GM19239 (cell line): ENCODE measurements around the gene AP3D1.
A peak's percentile ranks its signal among the peaks of the same experiment; 100 is the strongest.
"Not testable (repeated sequence)": the region's sequence is repeated elsewhere in the genome, so short reads cannot be mapped to it uniquely, and the experiment has no call there.

Source experiments
- DNase-seq: peaks from one replicate; pipeline ENCODE4 v3.0.0; 2011; ENCODE audit warnings: low spot score; ENCODE audit not compliant: insufficient read length
- FAIRE-seq: peaks from 2 replicates; lab custom pipeline; 2011; peaks lifted over from hg19 to GRCh38; lab: Jason Lieb, UNC

The AP3D1 gene

DNA sequence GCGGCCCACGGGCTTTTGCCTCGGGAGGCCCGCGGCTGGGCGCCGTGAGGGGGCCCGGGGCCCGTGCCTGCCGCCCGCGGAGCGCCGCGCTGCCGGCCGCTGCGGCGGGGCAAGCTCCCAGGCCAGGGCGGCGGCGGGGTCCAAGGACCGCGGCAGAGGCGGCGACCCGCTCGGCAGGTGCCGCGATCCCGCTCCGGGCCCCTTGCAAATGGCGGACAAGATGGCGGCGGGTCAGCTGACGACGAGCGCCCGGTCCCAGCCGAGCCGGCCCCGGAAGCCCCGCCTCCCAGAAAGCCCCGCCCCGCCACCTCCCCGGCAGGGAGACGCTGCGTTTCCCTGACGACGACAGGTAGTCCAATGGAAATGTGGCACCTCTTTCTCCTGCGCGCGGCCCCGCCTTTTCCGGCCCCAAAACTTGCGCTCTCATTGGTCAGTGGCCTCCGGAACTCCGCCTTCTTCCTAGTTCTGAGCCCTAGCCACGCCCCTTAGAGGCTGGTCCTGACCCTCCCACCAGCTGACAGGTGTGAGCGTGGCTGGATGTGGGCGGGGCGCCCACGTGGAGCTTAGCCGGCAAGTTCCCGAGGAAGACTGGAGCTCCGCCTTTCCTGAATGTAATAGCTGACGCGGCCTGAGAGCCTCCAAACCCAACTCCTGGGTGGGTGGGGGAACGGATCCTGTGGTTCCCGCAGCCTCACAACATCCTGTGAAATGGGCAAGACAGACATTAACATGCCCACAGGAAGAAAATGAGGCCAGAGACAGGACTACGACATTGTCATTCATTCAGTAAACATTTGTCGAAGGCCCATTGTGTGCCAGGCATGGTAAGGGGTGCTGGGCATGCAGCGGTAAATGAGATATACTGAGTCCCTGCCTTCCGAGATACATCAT is at the start of gene AP3D1:
AP3D1 (minus strand) TSS at position 228 of the 891 bp plus-strand sequence. CDS start 232 bp downstream, outside the sequence.
- DNase-seq (peak; percentile 99), FAIRE-seq (peak; percentile 97)

GRCh38 chr19:2200624-2201294 is 49.4 kb upstream of the AP3D1 start:
- not testable (repeated sequence) for FAIRE-seq, DNase-seq

DNA sequence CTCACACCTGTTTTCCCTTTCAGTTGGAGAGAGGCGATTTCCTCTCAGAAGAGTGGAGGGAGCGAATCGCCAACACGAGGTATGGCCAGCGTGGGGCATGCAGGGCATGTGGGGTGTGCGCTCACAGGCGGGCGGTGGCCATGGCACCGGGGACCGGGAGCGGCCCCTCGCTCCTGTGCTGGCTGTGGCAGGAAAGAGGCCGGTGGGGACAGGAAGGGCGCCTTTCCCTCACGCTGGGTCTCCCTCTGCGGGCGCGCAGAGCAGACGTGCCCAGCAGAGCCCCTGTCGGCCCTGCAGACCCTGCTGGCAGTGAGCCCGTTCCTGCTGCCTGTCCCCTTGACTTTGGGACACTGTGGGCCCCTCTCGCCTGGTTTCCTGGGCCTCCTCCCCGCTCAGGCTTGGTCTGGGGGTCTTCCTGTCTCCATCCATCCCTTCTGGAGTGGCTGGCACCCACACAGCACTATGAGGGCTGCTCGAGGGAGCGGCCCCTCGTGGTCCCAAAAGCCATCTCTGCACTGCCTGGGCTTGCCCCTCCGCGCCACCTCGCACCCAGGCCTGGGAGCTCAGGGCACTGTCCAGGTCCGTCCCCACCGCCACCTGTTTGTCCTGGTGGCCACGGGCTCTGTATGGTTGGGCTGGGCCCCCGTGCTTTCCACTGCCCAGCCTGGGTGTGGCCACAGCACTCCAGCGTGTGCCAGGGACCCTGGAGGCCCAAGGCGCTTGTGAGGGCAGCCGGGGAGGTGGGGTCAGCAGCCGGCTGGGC is 48.7 kb upstream of the AP3D1 start:
- FAIRE-seq, result no peak
- no peak for DNase-seq

DNA sequence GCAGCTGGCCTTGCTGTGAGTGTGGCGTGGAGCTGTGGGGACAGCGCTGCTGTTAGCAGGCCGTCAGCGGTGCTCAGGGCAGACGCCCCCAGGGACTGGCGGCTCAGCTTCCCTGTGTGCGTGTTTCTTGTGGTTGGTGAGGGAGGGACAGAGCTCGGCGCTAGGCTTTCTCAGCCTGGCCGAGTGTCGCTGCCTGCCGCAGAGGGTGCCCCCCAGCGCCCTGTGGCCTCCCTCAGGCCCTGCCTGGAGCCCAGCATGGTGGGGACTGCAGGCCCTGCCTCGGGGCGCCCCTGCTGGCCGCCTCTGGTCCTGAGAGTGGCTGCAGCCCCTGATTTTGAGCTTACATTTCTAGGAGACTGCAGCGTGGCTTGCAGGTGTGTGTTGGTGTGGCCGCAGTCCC is 47.8 kb upstream of the AP3D1 start:
- no peak for FAIRE-seq
- DNase-seq, result no peak

- DNase-seq (no peak), FAIRE-seq (no peak)
Measured at GRCh38 chr19:2198317-2198716, 47.0 kb upstream of the AP3D1 start.

- DNase-seq (no peak), FAIRE-seq (no peak)
Measured at GRCh38 chr19:2197270-2197669, 45.9 kb upstream of the AP3D1 start.

GRCh38 chr19:2195914-2196313 is 44.5 kb upstream of the AP3D1 start:
- no peak for FAIRE-seq
- no peak for DNase-seq

GRCh38 chr19:2195361-2195760 is 44.0 kb upstream of the AP3D1 start:
- DNase-seq (no peak), FAIRE-seq (no peak)

GRCh38 chr19:2194513-2195078 is 43.2 kb upstream of the AP3D1 start:
- DNase-seq (no peak), FAIRE-seq (no peak)

DNA sequence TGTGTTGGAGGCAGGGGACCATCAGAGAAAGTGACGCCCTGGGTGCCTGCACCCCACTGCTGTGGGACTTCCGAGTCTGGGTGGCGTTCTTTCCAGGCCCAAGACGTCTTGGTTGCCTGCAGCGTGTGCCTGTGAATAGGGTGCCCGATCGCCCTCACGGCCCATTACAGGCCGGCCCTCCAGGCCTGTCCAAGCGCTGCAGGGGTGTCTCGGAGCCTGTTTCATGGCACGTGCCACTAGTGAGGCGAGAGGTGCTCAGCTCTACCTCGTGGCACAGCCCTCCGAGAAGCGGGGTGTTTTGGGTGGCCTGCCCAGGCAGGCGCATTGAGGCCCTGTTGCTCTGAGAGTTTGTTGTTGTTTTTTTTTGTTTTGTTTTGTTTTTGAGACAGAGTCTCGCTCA is 42.4 kb upstream of the AP3D1 start:
- DNase-seq, result no peak

DNA sequence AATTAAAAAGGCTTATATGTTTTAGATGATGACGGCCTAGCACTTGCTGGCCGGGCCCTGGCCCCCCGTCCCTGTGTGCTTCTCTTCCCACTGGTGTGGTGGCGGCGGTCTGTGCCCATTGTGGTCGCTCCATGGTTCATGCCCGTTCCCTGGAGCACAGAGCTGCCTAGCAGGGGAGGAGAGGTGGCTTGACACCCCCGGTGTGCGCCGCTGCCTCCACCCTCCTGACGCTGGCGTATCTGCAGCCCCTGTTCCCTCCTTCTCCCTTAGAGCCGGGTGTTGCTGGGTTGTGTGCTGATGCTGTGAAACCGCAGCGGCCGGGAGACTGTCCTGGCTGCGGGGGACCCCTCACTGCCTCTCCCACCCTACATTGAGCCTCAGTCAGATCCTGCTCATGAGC is 41.5 kb upstream of the AP3D1 start:
- DNase-seq, result no peak
- no peak for FAIRE-seq

More for the DNA sequence above, 42.4 kb upstream of the AP3D1 start:
- FAIRE-seq, result no peak

GRCh38 chr19:2191456-2192310 is 40.3 kb upstream of the AP3D1 start:
- FAIRE-seq (no peak), DNase-seq (no peak)

GRCh38 chr19:2190848-2191455 is 39.6 kb upstream of the AP3D1 start:
- DNase-seq (no peak), FAIRE-seq (no peak)

DNA sequence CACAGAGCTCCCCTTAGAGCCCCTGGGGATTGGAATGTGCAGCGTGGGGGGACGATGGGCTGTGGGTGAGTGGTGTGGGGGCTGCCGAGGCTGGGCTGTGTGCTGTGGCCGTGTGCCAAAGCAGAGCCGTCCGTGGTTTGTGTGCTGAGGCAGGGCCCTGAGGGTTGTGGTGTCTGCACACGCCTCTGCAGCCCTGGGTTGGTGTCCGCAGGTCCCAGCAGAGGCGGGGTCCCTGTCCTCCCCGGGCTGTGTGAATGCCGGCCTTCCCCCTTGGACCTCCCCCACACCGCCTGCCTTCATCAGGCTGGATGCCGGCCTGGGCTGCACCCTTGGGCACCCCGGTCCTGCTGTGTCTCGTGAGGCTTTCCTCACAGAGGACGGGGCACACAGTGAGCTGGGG is 38.5 kb upstream of the AP3D1 start:
- DNase-seq (no peak), FAIRE-seq (no peak)

GRCh38 chr19:2188708-2189385 is 37.5 kb upstream of the AP3D1 start:
- FAIRE-seq (no peak), DNase-seq (no peak)

DNA sequence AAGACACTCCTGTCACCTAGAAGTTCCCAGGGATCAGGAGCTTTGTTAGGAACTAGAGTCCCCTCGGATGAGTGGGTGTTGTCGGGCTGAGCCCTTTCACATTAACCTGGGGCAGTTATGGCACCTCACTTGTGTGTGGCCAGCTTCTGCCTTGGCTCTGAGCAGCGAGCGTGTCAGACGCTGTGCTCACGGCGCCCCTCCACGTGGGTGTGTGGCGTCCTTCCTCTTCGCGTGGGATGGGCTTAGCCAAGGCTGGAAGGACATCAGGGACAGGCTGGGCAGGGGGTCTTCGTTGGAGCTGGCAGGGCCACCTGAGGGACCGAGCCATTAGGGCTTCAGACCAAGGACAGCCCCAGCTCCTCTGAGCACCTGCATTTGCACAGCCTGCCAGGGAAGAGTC is 35.8 kb upstream of the AP3D1 start:
- FAIRE-seq (no peak), DNase-seq (no peak)

DNA sequence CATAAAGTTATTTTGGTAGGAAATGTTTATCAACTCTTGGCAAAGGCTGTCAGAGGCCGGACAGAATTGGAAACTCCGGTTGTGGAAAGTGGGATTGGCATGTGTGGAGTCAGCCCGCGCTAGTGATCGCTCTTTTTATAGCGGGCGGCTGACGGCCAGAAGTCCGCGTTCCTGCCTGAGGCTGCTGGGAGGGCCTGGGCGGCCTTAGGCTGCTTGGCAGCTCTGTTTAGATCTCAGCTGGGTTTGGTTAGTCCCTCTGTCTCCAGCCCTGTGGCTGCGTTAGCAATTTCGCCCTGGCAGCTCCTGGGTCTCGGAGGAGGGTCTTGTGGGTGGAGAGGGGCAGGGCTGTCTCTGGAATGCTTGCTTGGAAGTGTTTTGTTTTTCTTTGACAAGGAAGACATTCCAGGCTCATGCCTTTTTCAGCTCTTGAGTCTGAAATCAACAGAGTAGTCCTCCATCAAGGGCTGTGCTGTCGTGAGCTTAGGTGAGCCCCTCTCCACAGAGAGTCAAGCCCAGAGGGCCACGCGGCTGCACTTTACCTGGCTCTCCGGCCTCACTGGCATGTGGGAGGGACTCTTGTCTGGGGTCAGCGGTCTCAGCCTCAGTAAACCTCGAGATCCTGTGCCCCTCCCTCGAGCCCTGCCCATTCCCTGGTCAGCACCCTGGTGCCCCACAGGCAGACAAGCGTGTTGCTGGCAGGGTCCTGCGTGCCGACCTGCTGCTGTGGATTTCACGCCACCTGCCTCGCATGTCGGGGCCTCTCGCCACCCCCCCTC is 34.9 kb upstream of the AP3D1 start:
- DNase-seq (no peak), FAIRE-seq (no peak)

DNA sequence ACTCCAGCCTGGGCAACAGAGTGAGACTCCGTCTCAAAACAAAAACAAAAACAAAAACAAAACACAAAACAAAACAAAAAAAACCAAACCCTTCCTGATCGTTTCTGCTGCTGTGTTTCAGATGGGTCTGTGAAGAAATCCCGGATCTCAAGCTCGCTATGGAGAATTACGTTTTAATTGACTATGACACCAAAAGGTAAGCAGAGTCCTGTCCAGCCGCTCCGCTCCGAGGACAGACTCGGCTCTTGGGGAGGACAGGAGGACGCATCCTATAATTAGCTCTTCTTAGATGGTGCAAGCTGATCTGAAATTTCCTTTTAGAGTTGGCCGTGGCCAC is 34.3 kb upstream of the AP3D1 start:
- no peak for FAIRE-seq
- DNase-seq, result no peak
